K562 (cell line): ENCODE results near the gene PEF1.

Experiments used
- BHLHE40 ChIP-seq: IDR thresholded peaks from 2 replicates; pipeline ENCODE4 v1.6.1; 2011; ENCODE audit warnings: low read length, improper control_type of control experiment
- BRCA1 ChIP-seq, 2 experiments: fragments of 450-650 bp in 1 of 2; sonication (generic) in 1 of 2; formaldehyde crosslinking in 1 of 2; IDR thresholded peaks; 2 replicates each; pipeline versions ENCODE4 v1.5.0 to v1.6.1; 2017 to 2020; ENCODE audit warnings: mild to moderate bottlenecking in 1 of 2, missing genetic modification reagents in 1 of 2
- ETV5 ChIP-seq: sonication (generic); formaldehyde crosslinking; IDR thresholded peaks from 2 replicates; pipeline ENCODE4 v1.4.0; 2020; ENCODE audit warnings: low read depth, mild to moderate bottlenecking, missing genetic modification reagents
- KDM5B ChIP-seq: fragments of 200-600 bp; sonication (generic); IDR thresholded peaks from 2 replicates; pipeline ENCODE4 v1.6.1; 2012; ENCODE audit warnings: low read depth, mild to moderate bottlenecking, moderate library complexity, low read length, control low read depth, inconsistent platforms; ENCODE audit not compliant: insufficient replicate concordance
- MEF2A ChIP-seq: IDR thresholded peaks from 2 replicates; pipeline ENCODE4 v1.6.1; 2011; ENCODE audit warnings: low read depth, mild to moderate bottlenecking, low read length, moderate library complexity; ENCODE audit not compliant: control insufficient read depth
- THAP7 ChIP-seq: fragments of 250-450 bp; sonication (Bioruptor Pico); IDR thresholded peaks from 2 replicates; pipeline ENCODE4 v1.5.0; 2021
- ZFX ChIP-seq: sonication (generic); formaldehyde crosslinking; IDR thresholded peaks from 2 replicates; pipeline ENCODE4 v1.8.0; 2022; ENCODE audit warnings: mild to moderate bottlenecking, missing genetic modification reagents, moderate library complexity
- TF ChIP-seq, protein P1 (sequence below): fragments of 450-650 bp; formaldehyde crosslinking; IDR thresholded peaks from 2 replicates; pipeline ENCODE4 v1.4.0; 2022; ENCODE audit warnings: mild to moderate bottlenecking, moderate library complexity
- TF ChIP-seq, protein P2 (sequence below), 3 experiments: IDR thresholded peaks in 2 of 3; conservative IDR thresholded peaks in 1 of 3; 2 replicates each; pipeline ENCODE4 v1.5.1; 2011 to 2012; ENCODE audit warnings: low read length in 3 of 3, mild to moderate bottlenecking in 3 of 3, control low read depth in 2 of 3, improper control_type of control experiment in 1 of 3, inconsistent platforms in 1 of 3, low read depth in 1 of 3, mixed read lengths in 1 of 3, moderate library complexity in 1 of 3; ENCODE audit not compliant: insufficient read depth in 2 of 3

- TF ChIP-seq KDM5B (no peak), ZFX (CRISPR knock-in tag) (no peak), ETV5 (CRISPR knock-in tag) (no peak), BHLHE40 (no peak), MEF2A (no peak), THAP7 (no peak), BRCA1 (IDR thresholded peaks at IDR 0.05) (no peak), BRCA1 (CRISPR knock-in tag; IDR thresholded peaks at IDR 0.05) (no peak)
- TF ChIP-seq, protein P1, sequence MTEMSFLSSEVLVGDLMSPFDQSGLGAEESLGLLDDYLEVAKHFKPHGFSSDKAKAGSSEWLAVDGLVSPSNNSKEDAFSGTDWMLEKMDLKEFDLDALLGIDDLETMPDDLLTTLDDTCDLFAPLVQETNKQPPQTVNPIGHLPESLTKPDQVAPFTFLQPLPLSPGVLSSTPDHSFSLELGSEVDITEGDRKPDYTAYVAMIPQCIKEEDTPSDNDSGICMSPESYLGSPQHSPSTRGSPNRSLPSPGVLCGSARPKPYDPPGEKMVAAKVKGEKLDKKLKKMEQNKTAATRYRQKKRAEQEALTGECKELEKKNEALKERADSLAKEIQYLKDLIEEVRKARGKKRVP (CRISPR knock-in tag) = no peak
- TF ChIP-seq, protein P2, sequence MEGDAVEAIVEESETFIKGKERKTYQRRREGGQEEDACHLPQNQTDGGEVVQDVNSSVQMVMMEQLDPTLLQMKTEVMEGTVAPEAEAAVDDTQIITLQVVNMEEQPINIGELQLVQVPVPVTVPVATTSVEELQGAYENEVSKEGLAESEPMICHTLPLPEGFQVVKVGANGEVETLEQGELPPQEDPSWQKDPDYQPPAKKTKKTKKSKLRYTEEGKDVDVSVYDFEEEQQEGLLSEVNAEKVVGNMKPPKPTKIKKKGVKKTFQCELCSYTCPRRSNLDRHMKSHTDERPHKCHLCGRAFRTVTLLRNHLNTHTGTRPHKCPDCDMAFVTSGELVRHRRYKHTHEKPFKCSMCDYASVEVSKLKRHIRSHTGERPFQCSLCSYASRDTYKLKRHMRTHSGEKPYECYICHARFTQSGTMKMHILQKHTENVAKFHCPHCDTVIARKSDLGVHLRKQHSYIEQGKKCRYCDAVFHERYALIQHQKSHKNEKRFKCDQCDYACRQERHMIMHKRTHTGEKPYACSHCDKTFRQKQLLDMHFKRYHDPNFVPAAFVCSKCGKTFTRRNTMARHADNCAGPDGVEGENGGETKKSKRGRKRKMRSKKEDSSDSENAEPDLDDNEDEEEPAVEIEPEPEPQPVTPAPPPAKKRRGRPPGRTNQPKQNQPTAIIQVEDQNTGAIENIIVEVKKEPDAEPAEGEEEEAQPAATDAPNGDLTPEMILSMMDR (IDR thresholded peaks at IDR 0.05 in 2 of 3, conservative IDR thresholded peaks at IDR 0.05 in 1 of 3; ENCODE audit: insufficient read depth in 2 of 3, low read depth in 1 of 3, low read length in 3 of 3) = no peak
Observed at GRCh38 chr1:31580513-31580870, 64.2 kb downstream of the PEF1 start.
